Forelimb muscle (tissue), 1 donor: ENCODE measurements around the gene PRKCA. TPM values are rescaled to one million over a fixed set of nuclear protein-coding genes. Genes with fewer than 3 reads are reported as not detected.

ENCODE experiments used
- DNase-seq: peaks from one replicate; pipeline ENCODE4 v3.0.0-alpha.2; 2013; ENCODE audit warnings: low read depth
- polyA plus RNA-seq: library from polyadenylated mRNA; unstranded; fragments of 120-200 nt; gene quantifications from one replicate; pipeline ENCODE4 v1.2.1, GENCODE V29; 2013; ENCODE audit not compliant: insufficient read length

Gene PRKCA
- polyA plus RNA-seq, 1 donor, result 2.4 TPM

DNA sequence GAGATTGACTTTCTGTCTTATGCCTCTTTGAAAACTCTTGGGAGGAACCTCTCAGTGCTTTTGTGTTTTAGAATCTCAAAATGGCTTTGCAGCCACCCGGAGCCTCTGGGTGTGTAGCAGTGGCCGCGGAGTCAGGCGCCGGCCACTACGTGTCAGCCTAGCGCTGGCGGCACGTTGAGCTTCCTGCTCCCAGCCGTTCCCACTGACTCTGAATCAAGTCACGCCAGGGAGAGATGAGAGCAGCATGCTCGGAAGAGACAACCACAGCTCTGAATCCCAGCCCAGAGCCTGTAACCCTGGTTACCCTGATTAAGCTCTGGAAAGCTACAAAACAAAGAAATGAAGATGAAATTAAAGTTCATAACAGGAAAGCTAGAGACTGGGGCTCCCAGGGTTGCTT lies 435.1 kb downstream of the PRKCA start:
- peak; percentile 78 for DNase-seq

DNA sequence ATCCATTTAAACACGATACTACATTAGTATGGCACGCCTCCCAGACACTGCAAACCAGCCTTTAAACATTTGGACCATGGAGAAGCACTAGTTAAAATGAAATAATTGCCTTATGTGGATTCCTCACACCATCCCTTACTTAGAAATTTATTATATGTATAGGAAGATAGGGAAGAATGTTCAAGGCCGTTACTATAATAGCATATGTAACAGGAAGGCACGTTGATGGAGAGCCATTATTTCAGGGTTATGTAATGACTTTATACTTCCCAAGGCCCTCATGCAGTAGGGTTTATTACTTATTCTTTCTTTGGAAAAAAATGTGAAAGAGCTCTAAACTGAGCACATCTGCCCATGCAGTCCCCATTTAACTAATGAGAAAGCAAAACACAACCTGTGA lies 435.9 kb downstream of the PRKCA start:
- DNase-seq, result no peak

DNA sequence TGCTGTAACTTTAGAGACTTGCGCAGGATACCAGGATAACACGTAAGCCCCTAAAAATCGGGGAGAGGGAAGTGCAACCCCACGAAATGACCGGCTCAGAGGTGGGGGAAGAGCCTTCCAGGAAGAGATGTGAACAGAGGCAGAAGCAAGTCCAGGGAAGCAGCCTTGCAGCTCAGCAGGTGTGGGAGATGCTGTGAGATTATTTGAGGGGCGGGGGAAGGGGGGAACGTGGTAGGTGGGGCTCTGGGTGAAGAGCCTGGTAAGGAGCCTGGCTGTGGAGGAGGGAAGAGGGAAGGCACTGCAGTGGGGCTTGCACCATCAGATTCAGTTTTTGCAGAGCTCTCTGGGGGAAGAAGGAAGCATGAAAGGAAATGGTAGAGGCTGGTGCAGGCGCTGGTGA lies 437.1 kb downstream of the PRKCA start:
- no peak for DNase-seq

DNA sequence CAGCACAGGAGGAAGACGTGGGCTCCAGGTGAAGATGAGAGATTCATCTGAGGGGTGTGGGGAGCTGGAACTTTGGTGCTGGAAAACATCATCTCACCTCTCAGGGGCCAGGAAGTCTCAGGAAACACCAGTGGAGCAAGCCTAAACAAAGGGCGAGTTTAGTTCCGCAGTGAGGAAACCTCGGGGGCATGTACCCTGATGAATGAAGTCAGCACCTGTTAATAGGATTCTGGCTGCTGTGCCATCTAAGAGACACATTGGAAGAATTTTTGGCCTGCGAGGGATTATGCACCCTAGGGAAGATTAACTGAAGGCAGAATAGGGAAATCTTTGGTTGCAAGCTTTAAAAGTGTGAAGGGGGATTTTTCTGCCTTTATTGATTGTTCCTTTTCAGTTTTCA lies 437.8 kb downstream of the PRKCA start:
- no peak for DNase-seq

DNA sequence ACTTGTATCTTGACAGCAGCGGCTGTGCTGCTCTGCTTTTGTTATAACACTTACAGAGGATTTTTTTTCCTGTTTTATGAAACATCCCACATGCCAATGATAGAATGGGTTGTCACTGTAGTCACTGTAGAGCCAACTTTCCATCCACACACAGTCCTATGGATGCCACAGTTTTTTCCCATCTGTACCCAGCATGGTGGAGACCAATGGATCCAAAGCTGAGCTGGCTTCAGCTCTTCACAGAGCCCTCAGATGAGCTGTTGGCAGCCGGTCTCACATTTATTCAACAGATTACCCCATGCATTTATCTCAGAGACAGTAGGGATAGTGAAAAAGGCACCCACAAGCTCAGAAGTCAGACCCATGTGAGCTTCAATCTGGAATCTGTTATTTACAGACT lies 441.1 kb downstream of the PRKCA start:
- DNase-seq, result no peak

DNA sequence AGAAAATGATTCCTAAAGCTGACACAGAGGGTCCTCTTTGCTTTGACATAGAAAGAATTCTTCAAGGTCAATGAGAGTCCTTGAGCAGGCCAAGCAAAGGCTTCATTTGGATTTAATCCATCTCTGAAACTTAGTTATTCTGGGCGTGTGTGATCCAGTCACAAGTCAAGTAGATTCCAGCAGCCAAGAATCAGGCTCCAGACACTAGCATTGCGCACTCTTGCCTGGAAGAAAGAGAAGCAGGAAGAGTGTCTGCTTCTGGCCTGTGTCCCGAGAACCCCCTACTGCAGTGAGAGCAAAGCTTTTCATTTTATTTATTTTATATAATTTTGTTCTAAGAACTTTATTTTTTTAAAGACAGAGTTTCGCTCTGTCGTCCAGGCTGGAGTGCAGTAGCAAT lies 444.3 kb downstream of the PRKCA start:
- DNase-seq, result no peak

DNA sequence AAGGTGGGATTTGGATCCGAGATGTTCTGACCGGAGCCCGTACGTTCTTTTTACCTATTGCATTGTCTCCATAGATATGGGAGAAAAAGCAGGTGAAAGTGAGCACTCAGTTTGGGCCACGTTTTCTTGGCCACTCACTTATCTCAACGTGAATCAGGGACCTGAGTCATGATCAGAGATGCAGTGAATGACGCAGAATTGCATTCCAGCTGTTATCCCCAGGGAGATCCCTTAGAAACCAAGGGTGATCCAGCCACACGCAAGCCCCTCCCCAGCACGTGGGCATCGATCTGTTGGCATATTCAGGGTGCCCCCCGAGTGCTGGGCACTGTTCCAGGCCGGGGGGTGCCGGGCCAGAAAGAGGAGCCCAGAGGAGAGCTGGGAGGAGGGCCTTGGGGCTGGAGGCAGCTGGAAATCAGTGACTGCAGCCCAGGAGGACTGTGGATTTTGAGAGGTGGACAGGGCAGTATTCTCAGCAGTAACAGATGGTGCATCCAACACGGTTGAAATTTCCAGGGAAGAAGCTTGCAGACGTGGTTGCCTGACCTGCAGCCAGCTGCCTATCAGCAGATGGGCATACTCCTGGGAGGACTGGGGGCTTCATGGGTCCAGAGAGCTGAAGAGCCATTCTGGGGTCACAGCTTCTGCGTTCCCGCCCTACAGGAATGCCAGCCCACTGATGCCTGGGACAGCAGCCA lies 445.3 kb downstream of the PRKCA start:
- no peak for DNase-seq

DNA sequence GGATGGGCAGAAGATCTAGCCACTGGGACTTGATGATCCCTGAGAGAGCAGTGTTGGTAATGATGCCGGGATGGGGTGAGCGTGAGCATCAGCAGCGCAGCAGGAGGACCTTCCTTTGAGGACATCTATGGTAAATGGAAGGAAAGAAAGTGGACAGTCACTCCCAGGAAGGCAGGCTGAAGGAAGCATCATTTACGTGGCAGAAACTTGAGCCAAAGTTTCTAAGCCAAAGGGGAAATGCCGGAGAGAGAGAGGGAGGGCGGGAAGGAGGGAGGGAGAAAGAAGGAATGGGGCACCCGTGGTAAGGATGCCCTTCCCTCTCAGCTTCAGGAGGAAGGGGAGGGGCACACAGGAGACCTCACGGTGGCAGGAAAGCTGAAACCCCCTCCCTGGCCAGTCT lies 446.2 kb downstream of the PRKCA start:
- no peak for DNase-seq

DNA sequence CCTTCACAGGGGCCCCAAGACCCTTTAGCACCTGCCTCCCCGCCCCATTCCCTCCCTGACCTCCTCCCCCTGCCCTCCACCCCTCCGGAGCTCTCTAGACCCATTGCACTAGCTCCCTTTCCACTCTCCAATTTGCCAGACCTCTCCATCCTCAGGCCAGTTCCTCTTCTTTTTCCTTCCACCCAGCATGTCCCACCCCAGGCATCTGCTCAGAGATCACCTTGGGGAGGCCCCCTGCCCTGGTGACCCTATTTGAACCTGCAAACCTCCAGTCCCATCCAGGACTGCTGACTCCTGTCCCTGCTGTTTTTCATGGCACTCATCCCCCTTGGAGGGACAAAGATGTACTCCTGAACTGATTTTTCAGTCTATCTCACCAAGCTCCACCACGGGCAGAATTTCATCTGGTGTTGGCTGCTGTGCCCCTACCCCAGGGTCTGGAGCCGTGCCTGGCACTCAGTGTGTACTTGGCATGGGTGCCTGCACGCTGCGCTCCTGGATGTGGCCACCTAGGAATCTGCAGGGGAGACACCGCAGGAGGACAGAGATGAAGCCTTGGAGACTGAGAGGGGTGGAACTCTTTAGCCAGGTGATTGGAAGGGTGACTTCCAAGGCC lies 446.9 kb downstream of the PRKCA start:
- DNase-seq, result no peak

DNA sequence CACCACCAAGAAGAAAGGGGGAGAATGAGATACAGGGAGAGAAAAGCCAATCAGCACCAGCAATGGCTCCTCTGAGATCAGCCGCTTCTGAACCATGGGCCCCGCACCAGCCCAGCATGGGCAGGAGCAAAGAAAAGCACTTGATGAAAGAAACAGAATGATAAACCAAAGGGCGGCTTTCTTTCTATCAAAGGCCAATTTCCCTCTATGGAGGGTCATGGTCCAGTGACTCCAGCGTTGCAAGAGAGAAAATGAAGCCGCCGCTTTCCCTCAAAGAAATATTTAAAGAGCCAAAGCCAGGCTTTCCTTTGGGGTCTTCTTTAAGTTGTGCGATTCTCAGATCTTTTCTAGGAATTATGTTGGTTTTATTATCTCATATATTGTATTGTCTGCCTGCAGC lies 447.7 kb downstream of the PRKCA start:
- DNase-seq, result no peak

DNA sequence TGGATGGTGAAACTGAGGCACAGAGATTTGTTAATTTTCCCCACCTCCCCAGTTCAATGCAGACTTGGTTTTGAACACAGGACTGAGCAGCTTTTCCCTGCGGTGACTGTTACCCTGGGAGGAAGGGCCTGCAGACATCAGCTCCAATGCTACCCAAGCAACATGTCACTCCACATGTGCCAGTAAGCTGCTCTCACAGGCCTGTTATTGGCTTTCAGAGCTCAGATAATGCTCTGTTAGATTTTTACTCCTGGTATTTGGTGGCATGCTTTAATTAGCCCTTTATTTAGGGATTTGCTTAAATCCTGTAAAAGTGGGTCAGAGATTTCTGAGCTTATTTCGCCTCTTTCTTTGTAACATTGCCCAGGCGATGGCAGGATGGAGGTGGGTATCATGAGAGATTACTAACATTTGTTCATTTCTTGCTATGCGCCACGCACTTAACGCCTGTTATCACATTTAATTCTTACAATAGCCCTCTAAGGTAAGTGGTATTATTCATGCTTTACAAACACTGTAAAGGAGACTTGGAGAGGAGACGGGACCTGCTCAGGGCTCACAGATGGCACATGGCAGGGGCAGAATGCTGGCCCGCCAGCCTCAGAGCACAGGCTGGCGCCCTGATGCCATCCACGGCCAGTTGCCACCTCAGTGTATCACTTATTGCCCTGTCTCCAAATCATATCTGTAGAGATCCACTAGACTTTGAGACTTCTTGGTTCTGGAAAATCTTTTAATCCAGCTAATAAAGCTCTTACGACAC lies 448.5 kb downstream of the PRKCA start:
- DNase-seq, result no peak

DNA sequence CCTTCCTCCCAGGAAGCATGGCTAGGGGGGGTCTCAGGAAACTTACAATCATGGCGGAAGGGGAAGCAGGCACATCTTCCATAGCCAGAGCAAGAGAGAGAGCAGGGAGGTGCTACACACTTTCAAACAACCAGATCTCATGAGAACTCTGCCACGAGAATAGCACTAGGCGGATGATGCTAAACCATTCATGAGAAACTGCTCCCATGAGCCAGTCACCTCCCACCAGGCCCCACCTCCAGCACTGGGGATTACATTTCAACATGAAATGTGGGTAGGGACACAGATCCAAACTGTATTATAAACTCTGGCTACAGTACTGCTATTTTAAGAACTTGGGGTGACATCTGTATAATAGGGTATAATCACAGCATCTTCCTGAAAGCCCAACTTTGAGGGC lies 449.4 kb downstream of the PRKCA start:
- DNase-seq, result no peak

DNA sequence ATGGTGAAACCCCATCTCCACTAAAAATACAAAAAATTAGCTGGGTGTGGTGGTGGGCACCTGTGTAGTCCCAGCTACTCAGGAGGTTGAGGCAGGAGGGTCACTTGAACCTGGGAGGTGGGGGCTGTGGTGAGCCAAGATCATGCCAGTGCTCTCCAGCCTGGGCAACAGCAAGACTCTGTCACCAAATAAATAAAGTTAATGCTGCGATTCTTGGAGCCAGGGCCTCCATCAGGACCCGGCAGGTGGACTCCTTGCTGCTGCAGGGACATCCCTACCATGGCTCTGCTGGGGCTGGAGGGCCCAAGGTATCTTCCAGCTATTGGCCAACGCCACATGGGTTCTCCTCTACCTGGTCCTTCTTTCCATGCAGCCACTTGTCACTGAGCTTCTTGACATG lies 450.0 kb downstream of the PRKCA start:
- no peak for DNase-seq

DNA sequence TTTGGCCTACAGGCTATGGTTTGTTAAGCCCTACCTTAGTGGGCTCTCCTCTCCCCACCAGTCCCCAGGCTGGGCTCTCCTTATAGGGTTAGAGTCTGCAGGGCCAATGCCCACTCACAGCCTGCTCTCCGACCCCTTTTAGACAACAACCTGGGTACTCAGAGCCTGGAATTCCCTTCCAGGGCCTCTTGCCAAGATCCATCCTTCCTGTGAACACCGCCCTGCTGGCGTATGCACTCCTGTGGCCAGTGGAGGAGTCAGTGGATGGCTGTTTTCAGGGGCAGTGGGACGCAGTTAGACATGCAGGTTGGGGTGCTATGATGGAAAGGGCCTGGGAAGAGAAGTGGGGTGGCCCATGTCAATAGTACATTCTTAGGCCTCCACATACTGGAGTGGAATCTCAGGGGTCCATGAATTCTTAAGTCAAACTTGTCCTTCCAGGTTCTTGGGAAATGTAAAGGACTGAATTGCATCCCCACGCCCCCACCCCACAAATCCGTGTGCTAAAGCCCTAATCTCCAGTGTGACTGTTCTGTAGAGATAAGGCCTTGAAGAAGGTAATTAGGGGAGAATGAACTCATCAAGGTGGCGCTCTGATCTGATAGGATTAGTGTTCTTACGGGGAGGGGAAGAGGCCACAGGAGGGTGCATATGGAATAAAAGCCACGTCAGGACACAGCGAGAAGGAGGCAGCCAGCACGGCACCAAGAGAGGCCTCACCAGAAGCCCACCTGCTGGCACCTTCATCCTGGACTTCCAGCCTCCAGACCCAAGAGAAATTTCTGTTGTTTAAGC lies 450.9 kb downstream of the PRKCA start:
- DNase-seq, result no peak

DNA sequence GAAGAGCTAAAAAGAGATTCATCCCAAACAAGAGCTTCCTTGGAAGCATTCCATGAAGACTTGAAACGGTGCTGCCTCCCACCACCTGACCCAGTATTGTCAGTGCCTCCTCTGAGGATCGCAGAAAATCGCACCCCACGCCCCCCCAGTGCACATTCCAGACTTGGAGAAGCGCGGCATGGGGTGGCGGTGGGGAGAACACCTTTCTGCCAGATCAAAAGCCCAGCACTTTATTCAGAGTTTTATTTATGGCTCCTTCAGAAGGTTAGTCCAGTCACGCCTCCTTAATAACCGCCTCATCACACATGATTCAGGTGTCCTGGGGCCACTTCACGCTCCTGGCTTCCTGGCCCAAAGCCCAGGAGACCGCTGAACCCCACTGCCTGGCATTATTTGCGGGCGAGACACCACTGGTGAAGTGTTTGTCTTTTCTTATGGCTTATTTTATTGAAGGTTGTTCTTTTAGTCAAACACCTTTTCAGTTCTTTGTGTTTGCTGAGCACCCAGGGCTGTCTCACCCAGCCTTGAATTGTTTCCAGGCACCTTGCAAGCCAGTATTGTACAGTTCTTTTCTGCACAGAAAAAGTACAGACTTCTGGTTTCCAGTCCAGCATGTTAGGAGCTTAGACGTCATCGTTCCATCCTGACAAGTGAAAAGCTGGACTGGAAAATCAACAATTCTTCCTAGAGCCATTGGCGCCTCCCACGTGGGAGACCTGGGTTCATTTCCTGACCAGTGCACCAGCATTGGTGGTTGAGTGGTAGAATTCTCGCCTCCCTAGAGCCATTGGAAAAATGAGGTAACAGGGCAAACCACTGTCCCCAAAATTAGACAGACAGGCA lies 452.9 kb downstream of the PRKCA start:
- DNase-seq, result no peak

DNA sequence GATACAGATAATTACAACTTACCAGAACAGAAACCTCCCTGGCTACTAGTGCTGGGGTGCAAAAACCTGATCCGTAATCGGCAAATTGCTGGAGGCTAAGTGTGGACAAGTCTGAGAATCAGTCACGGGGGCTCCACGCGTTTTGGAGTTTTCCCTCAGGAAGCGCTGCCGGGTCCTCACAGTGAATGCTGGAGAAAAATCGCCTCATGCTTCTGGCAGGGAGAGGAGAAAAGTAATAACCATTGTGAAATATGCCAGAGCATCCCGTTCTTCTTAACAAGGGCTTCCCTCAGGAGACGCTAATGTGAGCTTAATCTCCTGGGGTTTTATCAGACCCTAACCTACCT lies 453.5 kb downstream of the PRKCA start:
- no peak for DNase-seq

DNA sequence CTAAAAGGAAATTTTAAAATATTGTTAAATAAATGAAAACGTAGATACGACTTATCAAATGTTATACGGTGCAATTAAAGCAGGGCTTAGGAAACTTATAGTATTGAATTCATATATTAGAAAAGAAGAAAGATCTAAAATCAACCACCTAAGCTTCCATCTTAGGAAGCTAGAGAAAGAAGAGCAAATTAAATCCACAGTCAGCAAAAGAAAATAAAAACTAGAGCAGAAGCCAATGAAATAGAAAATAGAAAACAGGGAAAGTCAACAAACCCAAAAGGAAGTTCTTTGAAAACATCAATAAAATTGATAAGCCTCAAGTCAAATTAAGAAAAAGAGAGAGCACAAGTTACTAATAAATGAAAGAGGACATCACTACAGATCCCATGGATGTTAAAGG lies 457.9 kb downstream of the PRKCA start:
- DNase-seq, result no peak

DNA sequence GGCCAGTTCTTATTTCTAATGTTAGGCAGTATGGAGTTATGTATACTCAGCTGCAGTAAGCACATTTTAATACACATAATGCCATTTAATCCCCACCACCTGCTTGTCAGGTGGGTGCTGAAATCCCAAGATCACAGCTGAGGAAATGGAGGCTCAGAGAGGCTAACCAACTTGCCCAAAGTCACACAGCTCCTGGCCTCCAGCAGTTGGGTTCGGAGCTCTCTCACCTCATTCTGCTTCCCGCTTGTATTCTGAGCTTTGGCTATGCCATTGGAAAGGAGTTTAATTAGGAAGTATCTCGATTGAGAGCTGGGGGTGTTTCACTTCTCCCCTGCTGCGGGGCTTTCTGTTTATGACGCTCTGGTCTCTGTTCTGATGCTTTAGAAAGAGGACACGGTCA lies 459.9 kb downstream of the PRKCA start:
- no peak for DNase-seq

DNA sequence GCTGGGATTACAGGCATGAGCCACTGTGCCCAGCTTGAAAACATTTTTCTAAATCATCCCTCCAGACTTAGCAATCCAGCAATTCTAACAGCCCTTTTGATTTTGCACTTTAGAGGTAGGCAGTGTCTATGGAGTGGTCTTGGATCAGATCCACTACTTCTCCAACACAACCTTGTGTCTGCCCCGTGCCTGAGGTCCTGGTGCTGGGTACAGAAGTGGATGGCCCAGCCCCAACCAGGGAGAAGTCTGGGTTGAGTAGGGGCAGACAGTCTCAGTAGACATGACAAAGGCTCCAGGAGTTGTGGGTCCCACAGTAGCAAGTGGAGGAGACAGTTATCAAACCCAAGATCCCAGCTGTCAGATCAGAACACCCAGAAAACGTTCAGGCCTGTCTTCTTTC lies 460.6 kb downstream of the PRKCA start:
- no peak for DNase-seq

DNA sequence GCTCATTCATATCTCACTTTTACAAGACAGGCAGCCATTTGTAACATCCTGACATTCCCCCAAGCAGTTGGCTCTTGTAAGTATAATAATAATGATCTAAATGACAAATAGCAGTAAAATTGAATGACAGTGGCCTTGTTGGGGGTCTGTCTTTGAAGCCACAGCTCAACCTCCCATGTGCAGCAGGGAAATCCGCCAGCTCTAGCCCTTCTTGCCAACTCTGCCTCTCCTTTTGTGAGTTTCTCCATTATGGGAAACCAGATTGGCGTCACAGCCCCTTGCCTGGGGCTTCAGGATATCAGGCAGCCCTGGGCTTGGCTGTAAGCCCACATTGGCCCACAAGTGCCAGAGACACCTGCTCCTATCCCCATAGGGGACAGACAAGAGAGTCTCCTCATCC lies 462.1 kb downstream of the PRKCA start:
- no peak for DNase-seq

DNA sequence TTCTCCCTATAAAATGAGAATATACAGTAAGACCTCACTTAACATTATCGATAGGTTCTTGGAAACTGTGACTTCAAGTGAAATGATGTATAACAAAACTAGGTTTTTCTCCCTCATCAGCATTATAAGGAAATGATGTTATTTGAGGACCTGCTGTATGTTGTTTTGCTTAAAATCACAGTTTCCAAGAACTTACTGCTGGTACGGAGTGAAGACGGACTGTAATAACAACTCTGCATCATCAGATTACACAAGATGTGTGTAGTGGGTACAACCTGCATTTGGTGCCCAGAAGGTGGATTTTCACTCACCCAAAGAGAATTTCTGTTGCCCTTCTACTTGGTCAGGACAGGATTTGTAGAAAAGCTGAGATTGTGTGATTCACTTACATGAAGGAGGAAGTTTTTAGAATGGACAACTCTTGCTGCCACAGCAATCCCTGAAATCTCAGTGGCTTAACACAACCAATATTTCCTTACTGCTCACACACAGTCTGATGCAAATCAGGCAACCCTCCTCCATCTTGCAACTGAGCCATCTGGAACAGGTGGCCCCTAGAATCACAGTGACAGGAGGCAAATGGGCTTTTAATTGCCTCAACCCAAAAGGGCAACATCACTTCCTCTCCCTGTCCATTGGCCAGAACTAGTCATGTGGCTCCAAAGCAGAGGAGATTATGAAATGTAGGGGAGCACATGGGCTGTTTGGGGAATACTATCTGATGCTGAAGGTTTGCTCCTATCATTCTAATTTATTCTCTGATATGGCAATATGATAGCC lies 464.9 kb downstream of the PRKCA start:
- no peak for DNase-seq
